H9 (cell line): Measurements from ENCODE around the gene ABCD4. TPM values are rescaled to one million over a fixed set of nuclear protein-coding genes. Genes with fewer than 3 reads are reported as not detected.
A peak's percentile ranks its signal among the peaks of the same experiment; 100 is the strongest.

Experiments
- DNase-seq: peaks from one replicate; pipeline ENCODE4 v3.0.0-alpha.2; 2017
- H2AFZ ChIP-seq: one replicate; pipeline ENCODE4 v1.6.1; 2013; ENCODE audit warnings: mild to moderate bottlenecking, low read length, control low read depth, moderate library complexity
- H2AK5ac ChIP-seq: 2 replicates; pipeline ENCODE4 v1.6.1; 2013; ENCODE audit warnings: low read length, control low read depth, mixed read lengths; ENCODE audit not compliant: insufficient read length
- H2BK120ac ChIP-seq: one replicate; pipeline ENCODE4 v1.6.1; 2013; ENCODE audit warnings: low read depth, mild to moderate bottlenecking, low read length, control low read depth, inconsistent platforms; ENCODE audit not compliant: poor library complexity, severe bottlenecking
- H2BK12ac ChIP-seq: 2 replicates; pipeline ENCODE4 v1.6.1; 2013; ENCODE audit warnings: low read length, control low read depth, mixed read lengths, low read depth; ENCODE audit not compliant: insufficient read length
- H2BK15ac ChIP-seq: 2 replicates; pipeline ENCODE4 v1.6.1; 2013; ENCODE audit warnings: low read depth, low read length, control low read depth
- H2BK20ac ChIP-seq: one replicate; pipeline ENCODE4 v1.6.1; 2013; ENCODE audit warnings: low read depth, mild to moderate bottlenecking, low read length, control low read depth, inconsistent platforms; ENCODE audit not compliant: poor library complexity, severe bottlenecking
- H2BK5ac ChIP-seq: 2 replicates; pipeline ENCODE4 v1.6.1; 2013; ENCODE audit warnings: low read length, control low read depth, mixed read lengths; ENCODE audit not compliant: insufficient read length
- H3K14ac ChIP-seq: 2 replicates; pipeline ENCODE4 v1.6.1; 2013; ENCODE audit warnings: low read length, control low read depth; ENCODE audit not compliant: insufficient read depth
- H3K18ac ChIP-seq: 2 replicates; pipeline ENCODE4 v1.6.1; 2013; ENCODE audit warnings: low read depth, mild to moderate bottlenecking, mixed read lengths, low read length, control low read depth; ENCODE audit not compliant: insufficient read length
- H3K23ac ChIP-seq: 2 replicates; pipeline ENCODE4 v1.6.1; 2013; ENCODE audit warnings: low read length, control low read depth, mixed read lengths, low read depth; ENCODE audit not compliant: insufficient read length
- H3K23me2 ChIP-seq: 2 replicates; pipeline ENCODE4 v1.6.1; 2013; ENCODE audit warnings: low read depth, mild to moderate bottlenecking, mixed read lengths, low read length, control low read depth; ENCODE audit not compliant: insufficient read length, poor library complexity, severe bottlenecking
- H3K27ac ChIP-seq: 2 replicates; pipeline ENCODE4 v1.5.1; 2013; ENCODE audit warnings: low read length, control low read depth, mixed read lengths, low read depth; ENCODE audit not compliant: insufficient read length
- H3K27me3 ChIP-seq: 2 replicates; pipeline ENCODE4 v1.6.1; 2013; ENCODE audit warnings: low read length, control low read depth, inconsistent platforms; ENCODE audit not compliant: insufficient read depth
- H3K4ac ChIP-seq: 2 replicates; pipeline ENCODE4 v1.6.1; 2013; ENCODE audit warnings: low read depth, mild to moderate bottlenecking, control low read depth, inconsistent platforms, low read length, moderate library complexity
- H3K4me1 ChIP-seq: 2 replicates; pipeline ENCODE4 v1.6.1; 2013; ENCODE audit warnings: low read length, control low read depth, inconsistent platforms; ENCODE audit not compliant: insufficient read depth
- H3K4me2 ChIP-seq: 2 replicates; pipeline ENCODE4 v1.6.1; 2013; ENCODE audit warnings: low read length, control low read depth, mixed read lengths; ENCODE audit not compliant: insufficient read length, insufficient read depth
- H3K56ac ChIP-seq: 2 replicates; pipeline ENCODE4 v1.6.1; 2013; ENCODE audit warnings: low read depth, mild to moderate bottlenecking, mixed read lengths, low read length, control low read depth; ENCODE audit not compliant: insufficient read length
- H3K79me1 ChIP-seq: 2 replicates; pipeline ENCODE4 v1.6.1; 2013; ENCODE audit warnings: low read depth, mild to moderate bottlenecking, moderate library complexity, low read length, control low read depth, inconsistent platforms; ENCODE audit not compliant: insufficient read depth, poor library complexity, severe bottlenecking
- H3K79me2 ChIP-seq: 2 replicates; pipeline ENCODE4 v1.6.1; 2013; ENCODE audit warnings: low read length, control low read depth, inconsistent platforms; ENCODE audit not compliant: insufficient read depth
- H3K9ac ChIP-seq: 2 replicates; pipeline ENCODE4 v1.6.1; 2013; ENCODE audit warnings: low read length, control low read depth, mixed read lengths; ENCODE audit not compliant: insufficient read length; ENCODE audit errors: extremely low read depth
- H3K9me3 ChIP-seq: one replicate; pipeline ENCODE4 v1.6.1; 2013; ENCODE audit warnings: low read depth, low read length, inconsistent platforms; ENCODE audit not compliant: control insufficient read depth
- H3T11ph ChIP-seq: one replicate; pipeline ENCODE4 v1.6.1; 2013; ENCODE audit warnings: mild to moderate bottlenecking, low read length, control low read depth, inconsistent platforms
- H4K20me1 ChIP-seq: one replicate; pipeline ENCODE4 v1.6.1; 2013; ENCODE audit not compliant: control insufficient read depth, insufficient read length, insufficient read depth
- H4K5ac ChIP-seq: 2 replicates; pipeline ENCODE4 v1.6.1; 2013; ENCODE audit warnings: low read depth, mild to moderate bottlenecking, mixed read lengths, low read length, control low read depth; ENCODE audit not compliant: insufficient read length
- H4K8ac ChIP-seq: replicated peaks from 2 replicates; pipeline ENCODE4 v1.6.1; 2013; ENCODE audit warnings: low read length, control low read depth, mixed read lengths, low read depth; ENCODE audit not compliant: insufficient read length
- H4K91ac ChIP-seq: 2 replicates; pipeline ENCODE4 v1.6.1; 2013; ENCODE audit warnings: low read depth, mild to moderate bottlenecking, moderate library complexity, mixed read lengths, low read length, control low read depth; ENCODE audit not compliant: insufficient read length
- H3K27ac Mint-ChIP-seq, 3 experiments: 2 replicates in 2 of 3; 3 replicates in 1 of 3; pipeline ENCODE4 v1.8.0; 2020 to 2021; ENCODE audit warnings: mixed read lengths in 3 of 3, mild to moderate bottlenecking in 1 of 3, moderate library complexity in 1 of 3
- H3K27me3 Mint-ChIP-seq: 2 replicates; pipeline ENCODE4 v1.8.0; 2021; ENCODE audit warnings: low read depth, mild to moderate bottlenecking, moderate library complexity, mixed read lengths
- H3K36me3 Mint-ChIP-seq, 3 experiments: 2 replicates in 2 of 3; 3 replicates in 1 of 3; pipeline ENCODE4 v1.8.0; 2020 to 2021; ENCODE audit warnings: low read depth in 3 of 3, mixed read lengths in 3 of 3; ENCODE audit not compliant: insufficient read depth in 1 of 3
- H3K4me1 Mint-ChIP-seq, 2 experiments: 2 replicates each; pipeline ENCODE4 v1.8.0; 2020; ENCODE audit warnings: mixed read lengths in 2 of 2
- H3K4me3 Mint-ChIP-seq, 2 experiments: 2 replicates in 1 of 2; 3 replicates in 1 of 2; pipeline ENCODE4 v1.8.0; 2020 to 2021; ENCODE audit warnings: mild to moderate bottlenecking in 2 of 2, mixed read lengths in 2 of 2, moderate library complexity in 1 of 2
- H3K9me3 Mint-ChIP-seq, 2 experiments: 2 replicates in 1 of 2; 3 replicates in 1 of 2; pipeline ENCODE4 v1.8.0; 2020; ENCODE audit warnings: mild to moderate bottlenecking in 2 of 2, mixed read lengths in 2 of 2, moderate library complexity in 1 of 2
- WGBS: extraction: QIAGEN DNeasy Blood & Tissue Kit; methylation state at CpG from one replicate; pipeline ENCODE4 v1.1.7; 2013; ENCODE audit warnings: missing lambda C conversion rate, low lambda C conversion rate, mixed read lengths; ENCODE audit not compliant: insufficient read length; ENCODE audit errors: extremely low coverage; 5-methylcytosine and 5-hydroxymethylcytosine counted together
- total RNA-seq: library from RNA; stranded (reverse); gene quantifications from 2 replicates; pipeline ENCODE4 v1.2.1, GENCODE V29; 2021
- TF ChIP-seq, protein P1 (sequence below): fragments of 200-600 bp; sonication (generic); conservative IDR thresholded peaks from 3 replicates; pipeline ENCODE4 v1.8.0; 2021; ENCODE audit warnings: antibody characterized with exemption, mild to moderate bottlenecking

The ABCD4 gene
- total RNA-seq, 1 experiment from 2014 or later = 80.9 TPM

DNA sequence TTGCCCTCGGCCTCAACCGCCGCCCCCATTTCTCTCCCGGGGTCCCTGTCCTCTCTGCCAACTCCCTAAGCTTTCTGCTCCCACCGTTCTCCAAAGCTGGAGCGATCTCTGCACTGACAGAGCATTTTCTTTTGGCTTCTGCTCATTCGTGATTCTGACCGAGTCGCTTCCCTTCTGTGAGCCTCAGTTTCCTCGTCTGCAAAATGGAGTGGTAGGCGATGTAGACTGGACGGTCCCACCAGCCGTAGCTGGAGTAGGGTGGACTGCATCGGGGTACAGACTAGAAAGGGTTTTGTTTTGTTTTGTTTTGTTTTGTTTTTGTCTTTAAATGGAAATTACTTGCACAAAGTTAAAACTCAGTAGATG lies 61.1 kb downstream of the ABCD4 start:
- Histone ChIP-seq H2BK15ac (no peak overlapping the region), H3K23ac (no peak overlapping the region), H4K8ac (no peak overlapping the region), H2BK5ac (no peak overlapping the region), H2AK5ac (no peak overlapping the region), H2BK12ac (no peak overlapping the region), H3K79me1 (no peaks in the 10 kb centered on the region), H3K18ac (no peak overlapping the region), H4K5ac (no peak overlapping the region), H2AFZ (no peak overlapping the region), H2BK120ac (no peak overlapping the region), H3K56ac (no peak overlapping the region), H3K9me3 (no peaks in the 10 kb centered on the region), H3K23me2 (peaks cover 21% of the 10 kb centered on the region), H3K27me3 (peaks cover 66% of the 10 kb centered on the region), H3K4ac (no peak overlapping the region), H3T11ph (no peak overlapping the region), H2BK20ac (no peak overlapping the region), H3K4me2 (peak overlapping the region; percentile 73), H4K20me1 (no peaks in the 10 kb centered on the region), H4K91ac (no peak overlapping the region), H3K14ac (no peak overlapping the region), H3K79me2 (no peaks in the 10 kb centered on the region), H3K27ac (no peak overlapping the region), H3K4me1 (peaks cover 6% of the 10 kb centered on the region; the same call in 1 of the 2 replicates), H3K9ac (no peak overlapping the region)
- DNase-seq = no peak
- peak overlapping the region; percentile 54 to 80 for H3K4me3 Mint-ChIP-seq
- H3K27me3 Mint-ChIP-seq = peaks cover 100% of the 10 kb centered on the region
- no peaks in the 10 kb centered on the region; a peak in 1 of 7 replicates for H3K36me3 Mint-ChIP-seq
- no peak overlapping the region; a peak in 1 of 7 replicates for H3K27ac Mint-ChIP-seq
- WGBS = no CpG with 5 or more reads among the region's 14 CpGs
- peaks cover 35 to 61% of the 10 kb centered on the region in 2 experiments for H3K4me1 Mint-ChIP-seq
- no peaks in the 10 kb centered on the region; a peak in 2 of 5 replicates for H3K9me3 Mint-ChIP-seq
- TF ChIP-seq, protein P1, sequence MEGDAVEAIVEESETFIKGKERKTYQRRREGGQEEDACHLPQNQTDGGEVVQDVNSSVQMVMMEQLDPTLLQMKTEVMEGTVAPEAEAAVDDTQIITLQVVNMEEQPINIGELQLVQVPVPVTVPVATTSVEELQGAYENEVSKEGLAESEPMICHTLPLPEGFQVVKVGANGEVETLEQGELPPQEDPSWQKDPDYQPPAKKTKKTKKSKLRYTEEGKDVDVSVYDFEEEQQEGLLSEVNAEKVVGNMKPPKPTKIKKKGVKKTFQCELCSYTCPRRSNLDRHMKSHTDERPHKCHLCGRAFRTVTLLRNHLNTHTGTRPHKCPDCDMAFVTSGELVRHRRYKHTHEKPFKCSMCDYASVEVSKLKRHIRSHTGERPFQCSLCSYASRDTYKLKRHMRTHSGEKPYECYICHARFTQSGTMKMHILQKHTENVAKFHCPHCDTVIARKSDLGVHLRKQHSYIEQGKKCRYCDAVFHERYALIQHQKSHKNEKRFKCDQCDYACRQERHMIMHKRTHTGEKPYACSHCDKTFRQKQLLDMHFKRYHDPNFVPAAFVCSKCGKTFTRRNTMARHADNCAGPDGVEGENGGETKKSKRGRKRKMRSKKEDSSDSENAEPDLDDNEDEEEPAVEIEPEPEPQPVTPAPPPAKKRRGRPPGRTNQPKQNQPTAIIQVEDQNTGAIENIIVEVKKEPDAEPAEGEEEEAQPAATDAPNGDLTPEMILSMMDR = no peak
